Right lobe of liver (tissue), 6 donors: ENCODE measurements around the gene ALDH1L2. TPM values are rescaled to one million over a fixed set of nuclear protein-coding genes. Genes with fewer than 3 reads are reported as not detected.

Experiments
- ATAC-seq, 4 donors: fragments of 200-7000 bp; cut with Tn5 transposase; one replicate each; pipeline ENCODE4 v1.9.1; 2020; ENCODE audit warnings: mild to moderate bottlenecking in 4 of 4, moderate library complexity in 4 of 4
- DNase-seq, 3 donors: peaks; one replicate each; pipeline ENCODE4 v3.0.0-alpha.2; 2020
- H3K27ac ChIP-seq, 3 donors: fragments of 200-600 bp; one replicate each; pipeline ENCODE4 v1.8.0; 2022
- H3K27me3 ChIP-seq, 2 donors: fragments of 200-600 bp; one replicate each; pipeline ENCODE4 v1.8.0; 2022
- H3K36me3 ChIP-seq, 4 donors: fragments of 200-600 bp; sonication (generic) in 1 of 4; one replicate each; pipeline versions ENCODE4 v1.5.1 to v1.8.0; 2017 to 2022; ENCODE audit warnings: control low read depth in 1 of 4
- H3K4me1 ChIP-seq, 4 donors: fragments of 200-600 bp; sonication (generic) in 1 of 4; one replicate each; pipeline versions ENCODE4 v1.5.1 to v1.8.0; 2017 to 2022; ENCODE audit warnings: control low read depth in 1 of 4
- H3K4me3 ChIP-seq, 3 donors: fragments of 200-600 bp; one replicate each; pipeline ENCODE4 v1.8.0; 2022
- H3K9me3 ChIP-seq, 4 donors: fragments of 200-600 bp; sonication (generic) in 1 of 4; one replicate each; pipeline versions ENCODE4 v1.5.1 to v1.8.0; 2017 to 2022; ENCODE audit warnings: control low read depth in 1 of 4
- CTCF ChIP-seq, 4 donors: fragments of 200-600 bp in 3 of 4; fragments of 450-650 bp in 1 of 4; IDR thresholded peaks; one replicate each; pipeline versions ENCODE4 v1.5.1 to v1.8.0; 2016 to 2022; ENCODE audit warnings: antibody characterized with exemption in 4 of 4, mild to moderate bottlenecking in 2 of 4
- POLR2A ChIP-seq: fragments of 450-650 bp; IDR thresholded peaks from one replicate; pipeline ENCODE4 v1.6.1; 2017; ENCODE audit warnings: antibody characterized with exemption, mild to moderate bottlenecking
- WGBS: methylation state at CpG from one replicate; pipeline ENCODE4 v1.1.6; 2018; ENCODE audit warnings: low coverage, low lambda C conversion rate; ENCODE audit not compliant: insufficient coverage; ENCODE audit errors: missing lambda C conversion rate; 5-methylcytosine and 5-hydroxymethylcytosine counted together
- intact Hi-C, 2 donors: fragments of 100-400 bp; cut with DNase I; formaldehyde crosslinking; loops; one replicate each; pipeline versions ENCODE4 v1.11.2 to v1.14.1; 2022
- total RNA-seq, 6 experiments: library from RNA; depleted of rRNA in 2 of 6; stranded (reverse); fragments of >200 nt in 2 of 6; fragmentation: NEBNext Ultra II Directional in 3 of 6; extraction: Animal tissue kit (Norgen Biotek cat#: 25700) in 3 of 6; gene quantifications; one replicate each; pipeline versions ENCODE4 v1.1.0 to v1.2.4, GENCODE V29; 2016 to 2023
- donor health status: DM: no; HTN: yes; CAD: no.
- donor health status: DM: no; HTN: no; CAD: no.
- donor health status: DM: no; HTN: no; CAD: no.
- donor health status: DM: no; HTN: yes; CAD: no.
- donor health status: DM: no; HTN: yes; CAD: no.

The ALDH1L2 gene
- total RNA-seq, 6 experiments from 2014 or later = 0.15 to 0.90 (median 0.28) TPM

GRCh38 chr12:105014603-105015002, 69.7 kb downstream of the ALDH1L2 start:
- 47% methylated on average over 2 of the region's 2 CpGs for WGBS
- H3K27ac ChIP-seq = peak overlapping the region; percentile 11 to 84 (median 52)
- H3K36me3 ChIP-seq = peaks cover 0 to 4% (median 0%) of the 10 kb centered on the region in 4 donors
- TF ChIP-seq CTCF (IDR thresholded peaks at IDR 0.05) = no peak
- no peak for TF ChIP-seq POLR2A
- no peak for DNase-seq
- no peak overlapping the region for H3K4me3 ChIP-seq
- H3K9me3 ChIP-seq = no peaks in the 10 kb centered on the region
- peak; percentile 93 to 95 (median 94) for ATAC-seq
- intact Hi-C loops = no loop called here
- peaks cover 0 to 18% (median 0%) of the 10 kb centered on the region in 4 donors for H3K4me1 ChIP-seq
- no peaks in the 10 kb centered on the region for H3K27me3 ChIP-seq

- Histone ChIP-seq H3K27me3 (no peaks in the 10 kb centered on the region), H3K36me3 (peaks cover 0 to 4% (median 0%) of the 10 kb centered on the region in 4 donors), H3K9me3 (no peaks in the 10 kb centered on the region), H3K4me3 (no peak overlapping the region), H3K4me1 (peaks cover 0 to 12% (median 0%) of the 10 kb centered on the region in 4 donors), H3K27ac (peak overlapping the region in 2 of 3 donors; percentile 52 to 84)
- no peak for TF ChIP-seq POLR2A
- TF ChIP-seq CTCF (IDR thresholded peaks at IDR 0.05) = no peak
- no peak for DNase-seq
- ATAC-seq = peak in 3 of 4 donors; percentile 22 to 49 (median 28)
- intact Hi-C loops = no loop called here
- 85% methylated on average over 9 of the region's 9 CpGs for WGBS
These were observed 70.4 kb downstream of the ALDH1L2 start for GRCh38 chr12:105013892-105014291.

- DNase-seq (no peak), ATAC-seq (no peak)
- no peaks in the 10 kb centered on the region for H3K4me1 ChIP-seq
- peaks cover 0 to 5% (median 5%) of the 10 kb centered on the region in 4 donors for H3K36me3 ChIP-seq
- H3K27ac ChIP-seq = no peak overlapping the region
- H3K9me3 ChIP-seq = no peaks in the 10 kb centered on the region
- TF ChIP-seq POLR2A (no peak), CTCF (IDR thresholded peaks at IDR 0.05) (no peak)
- H3K4me3 ChIP-seq = no peak overlapping the region
- H3K27me3 ChIP-seq = no peaks in the 10 kb centered on the region
- intact Hi-C loops = no loop called here
These were observed 82.8 kb downstream of the ALDH1L2 start for GRCh38 chr12:105001476-105001875.

- Histone ChIP-seq H3K4me3 (no peak overlapping the region), H3K27ac (no peak overlapping the region), H3K27me3 (no peaks in the 10 kb centered on the region), H3K4me1 (no peaks in the 10 kb centered on the region), H3K9me3 (no peaks in the 10 kb centered on the region), H3K36me3 (peaks cover 0 to 21% (median 8%) of the 10 kb centered on the region in 4 donors)
- TF ChIP-seq CTCF (IDR thresholded peaks at IDR 0.05) = no peak
- no peak for TF ChIP-seq POLR2A
- WGBS = no CpG with 5 or more reads among the region's 7 CpGs
- no peak for DNase-seq
- no peak for ATAC-seq
- intact Hi-C loops = no loop called here
These were observed 84.9 kb downstream of the ALDH1L2 start for GRCh38 chr12:104999347-104999685.
